Measurements from ENCODE around the gene SLFN11.
"Not testable (repeated sequence)": the region's sequence is repeated elsewhere in the genome, so short reads cannot be mapped to it uniquely, and the experiment has no call there.

Gene SLFN11, protein sequence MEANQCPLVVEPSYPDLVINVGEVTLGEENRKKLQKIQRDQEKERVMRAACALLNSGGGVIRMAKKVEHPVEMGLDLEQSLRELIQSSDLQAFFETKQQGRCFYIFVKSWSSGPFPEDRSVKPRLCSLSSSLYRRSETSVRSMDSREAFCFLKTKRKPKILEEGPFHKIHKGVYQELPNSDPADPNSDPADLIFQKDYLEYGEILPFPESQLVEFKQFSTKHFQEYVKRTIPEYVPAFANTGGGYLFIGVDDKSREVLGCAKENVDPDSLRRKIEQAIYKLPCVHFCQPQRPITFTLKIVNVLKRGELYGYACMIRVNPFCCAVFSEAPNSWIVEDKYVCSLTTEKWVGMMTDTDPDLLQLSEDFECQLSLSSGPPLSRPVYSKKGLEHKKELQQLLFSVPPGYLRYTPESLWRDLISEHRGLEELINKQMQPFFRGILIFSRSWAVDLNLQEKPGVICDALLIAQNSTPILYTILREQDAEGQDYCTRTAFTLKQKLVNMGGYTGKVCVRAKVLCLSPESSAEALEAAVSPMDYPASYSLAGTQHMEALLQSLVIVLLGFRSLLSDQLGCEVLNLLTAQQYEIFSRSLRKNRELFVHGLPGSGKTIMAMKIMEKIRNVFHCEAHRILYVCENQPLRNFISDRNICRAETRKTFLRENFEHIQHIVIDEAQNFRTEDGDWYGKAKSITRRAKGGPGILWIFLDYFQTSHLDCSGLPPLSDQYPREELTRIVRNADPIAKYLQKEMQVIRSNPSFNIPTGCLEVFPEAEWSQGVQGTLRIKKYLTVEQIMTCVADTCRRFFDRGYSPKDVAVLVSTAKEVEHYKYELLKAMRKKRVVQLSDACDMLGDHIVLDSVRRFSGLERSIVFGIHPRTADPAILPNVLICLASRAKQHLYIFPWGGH

GRCh38 chr17:35373534-35373983, at the start of gene SLFN11:
Gene SLFN11, minus strand, starts transcription at chr17:35373621. Its CDS starts 9,814 bp downstream, at chr17:35363807.
- DNase-seq (ENCODE audit: low read depth, low spot score): peak; percentile 94
- peaks cover 37% of the 10 kb centered on the region for H3K36me3 ChIP-seq (ENCODE audit: insufficient read depth, low read length)
- peak within 1 kb of the TSS; percentile 97 for H3K9ac ChIP-seq (ENCODE audit: insufficient read length)
- H3K4me3 ChIP-seq: peak within 1 kb of the TSS; percentile 95
- TF ChIP-seq POLR2AphosphoS5 (IDR thresholded peaks at IDR 0.05; ENCODE audit: borderline replicate concordance, low read depth, low read length) (peak; percentile 100), EZH2 (IDR thresholded peaks at IDR 0.05) (no peak)
- H3K27ac ChIP-seq: peak within 1 kb of the TSS; percentile 96
- peaks cover 21% of the 10 kb centered on the region for H3K9me3 ChIP-seq (ENCODE audit: low read depth, low read length)

- H3K27ac ChIP-seq; H3K36me3 ChIP-seq (ENCODE audit: insufficient read depth, low read length); H3K4me3 ChIP-seq; H3K9ac ChIP-seq (ENCODE audit: insufficient read length); DNase-seq (ENCODE audit: low read depth, low spot score); H3K9me3 ChIP-seq (ENCODE audit: low read depth, low read length): not testable (repeated sequence)
Measured at GRCh38 chr17:35421069-35421468, 47.6 kb upstream of the SLFN11 start.

- no peaks in the 10 kb centered on the region for H3K36me3 ChIP-seq (ENCODE audit: insufficient read depth, low read length)
- no peak for DNase-seq (ENCODE audit: low read depth, low spot score)
- TF ChIP-seq FOXP2 (optimal IDR thresholded peaks at IDR 0.05; ENCODE audit: control extremely low read depth, extremely low read length, insufficient read depth) (no peak), EZH2 (IDR thresholded peaks at IDR 0.05) (no peak), POLR2AphosphoS5 (IDR thresholded peaks at IDR 0.05; ENCODE audit: borderline replicate concordance, low read depth, low read length) (no peak)
Measured at GRCh38 chr17:35416659-35417058, 43.2 kb upstream of the SLFN11 start.

GRCh38 chr17:35414707-35415106, 41.3 kb upstream of the SLFN11 start:
- H3K36me3 ChIP-seq (ENCODE audit: insufficient read depth, low read length); H3K4me3 ChIP-seq; H3K9me3 ChIP-seq (ENCODE audit: low read depth, low read length); DNase-seq (ENCODE audit: low read depth, low spot score); H3K27ac ChIP-seq; H3K9ac ChIP-seq (ENCODE audit: insufficient read length): not testable (repeated sequence)

More at GRCh38 chr17:35416659-35417058, 43.2 kb upstream of the SLFN11 start:
- Histone ChIP-seq H3K27ac (no peak overlapping the region), H3K4me3 (no peak overlapping the region), H3K9ac (ENCODE audit: insufficient read length) (no peak overlapping the region), H3K9me3 (ENCODE audit: low read depth, low read length) (no peaks in the 10 kb centered on the region)

- no peaks in the 10 kb centered on the region for H3K36me3 ChIP-seq (ENCODE audit: insufficient read depth, low read length)
- TF ChIP-seq FOXP2 (optimal IDR thresholded peaks at IDR 0.05; ENCODE audit: control extremely low read depth, extremely low read length, insufficient read depth) (no peak), POLR2AphosphoS5 (IDR thresholded peaks at IDR 0.05; ENCODE audit: borderline replicate concordance, low read depth, low read length) (no peak), EZH2 (IDR thresholded peaks at IDR 0.05) (no peak)
- no peaks in the 10 kb centered on the region for H3K9me3 ChIP-seq (ENCODE audit: low read depth, low read length)
Measured at GRCh38 chr17:35414247-35414646, 40.8 kb upstream of the SLFN11 start.

GRCh38 chr17:35407531-35407930, 34.1 kb upstream of the SLFN11 start:
- Histone ChIP-seq H3K9me3 (ENCODE audit: low read depth, low read length) (no peaks in the 10 kb centered on the region), H3K36me3 (ENCODE audit: insufficient read depth, low read length) (no peaks in the 10 kb centered on the region), H3K4me3 (no peak overlapping the region), H3K9ac (ENCODE audit: insufficient read length) (no peak overlapping the region), H3K27ac (no peak overlapping the region)
- TF ChIP-seq EZH2 (IDR thresholded peaks at IDR 0.05) (no peak), FOXP2 (optimal IDR thresholded peaks at IDR 0.05; ENCODE audit: control extremely low read depth, extremely low read length, insufficient read depth) (no peak), POLR2AphosphoS5 (IDR thresholded peaks at IDR 0.05; ENCODE audit: borderline replicate concordance, low read depth, low read length) (no peak)
- DNase-seq (ENCODE audit: low read depth, low spot score): no peak

More at GRCh38 chr17:35414247-35414646, 40.8 kb upstream of the SLFN11 start:
- Histone ChIP-seq H3K27ac (no peak overlapping the region), H3K9ac (ENCODE audit: insufficient read length) (no peak overlapping the region), H3K4me3 (no peak overlapping the region)
- no peak for DNase-seq (ENCODE audit: low read depth, low spot score)

DNA sequence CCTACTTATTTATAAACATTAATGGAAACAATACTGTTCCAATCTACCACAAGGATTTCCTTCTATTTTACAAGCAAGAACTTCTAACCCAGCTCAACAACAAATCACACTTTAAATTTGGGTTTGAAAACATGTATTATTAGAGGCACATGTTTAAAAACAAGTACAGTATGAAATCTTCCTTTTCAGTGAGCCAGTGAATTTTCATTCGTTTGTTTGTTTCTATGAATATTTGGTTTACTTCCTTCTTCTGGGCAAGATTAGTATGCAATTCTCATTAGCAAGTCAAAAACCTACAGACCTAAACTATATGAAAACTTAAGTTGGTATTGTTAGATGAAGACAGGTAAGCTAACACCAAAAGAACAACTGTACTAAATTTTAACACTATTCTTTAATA, 33.1 kb upstream of the SLFN11 start:
- DNase-seq (ENCODE audit: low read depth, low spot score): no peak
- TF ChIP-seq EZH2 (IDR thresholded peaks at IDR 0.05): no peak
- TF ChIP-seq FOXP2 (optimal IDR thresholded peaks at IDR 0.05; ENCODE audit: control extremely low read depth, extremely low read length, insufficient read depth): no peak
- TF ChIP-seq POLR2AphosphoS5 (IDR thresholded peaks at IDR 0.05; ENCODE audit: borderline replicate concordance, low read depth, low read length): no peak
- no peaks in the 10 kb centered on the region for H3K9me3 ChIP-seq (ENCODE audit: low read depth, low read length)
- no peak overlapping the region for H3K4me3 ChIP-seq
- no peak overlapping the region for H3K27ac ChIP-seq
- H3K36me3 ChIP-seq (ENCODE audit: insufficient read depth, low read length): no peaks in the 10 kb centered on the region
- no peak overlapping the region for H3K9ac ChIP-seq (ENCODE audit: insufficient read length)

DNA sequence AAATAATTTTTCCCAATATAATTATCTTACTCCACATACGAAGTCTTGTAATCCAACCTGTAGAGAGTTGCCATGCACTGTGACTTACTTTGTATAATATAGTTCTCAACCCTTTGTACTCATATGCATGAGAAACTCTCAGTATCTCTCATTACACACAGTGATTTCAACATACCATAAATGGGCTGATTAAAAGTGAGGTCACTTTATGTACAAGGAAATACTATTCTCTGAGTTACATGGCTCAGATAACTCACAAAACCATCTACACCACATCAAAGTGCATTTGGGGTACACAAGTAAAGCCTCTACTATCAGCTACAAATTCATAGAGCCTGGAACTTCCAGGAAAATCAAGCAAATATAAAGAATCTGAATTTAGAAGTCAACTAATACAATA, 30.9 kb upstream of the SLFN11 start:
- Histone ChIP-seq H3K36me3 (ENCODE audit: insufficient read depth, low read length) (no peaks in the 10 kb centered on the region), H3K27ac (no peak overlapping the region), H3K9me3 (ENCODE audit: low read depth, low read length) (no peaks in the 10 kb centered on the region), H3K9ac (ENCODE audit: insufficient read length) (no peak overlapping the region), H3K4me3 (no peak overlapping the region)
- TF ChIP-seq FOXP2 (optimal IDR thresholded peaks at IDR 0.05; ENCODE audit: control extremely low read depth, extremely low read length, insufficient read depth): no peak
- TF ChIP-seq POLR2AphosphoS5 (IDR thresholded peaks at IDR 0.05; ENCODE audit: borderline replicate concordance, low read depth, low read length): no peak
- TF ChIP-seq EZH2 (IDR thresholded peaks at IDR 0.05): no peak
- no peak for DNase-seq (ENCODE audit: low read depth, low spot score)

DNA sequence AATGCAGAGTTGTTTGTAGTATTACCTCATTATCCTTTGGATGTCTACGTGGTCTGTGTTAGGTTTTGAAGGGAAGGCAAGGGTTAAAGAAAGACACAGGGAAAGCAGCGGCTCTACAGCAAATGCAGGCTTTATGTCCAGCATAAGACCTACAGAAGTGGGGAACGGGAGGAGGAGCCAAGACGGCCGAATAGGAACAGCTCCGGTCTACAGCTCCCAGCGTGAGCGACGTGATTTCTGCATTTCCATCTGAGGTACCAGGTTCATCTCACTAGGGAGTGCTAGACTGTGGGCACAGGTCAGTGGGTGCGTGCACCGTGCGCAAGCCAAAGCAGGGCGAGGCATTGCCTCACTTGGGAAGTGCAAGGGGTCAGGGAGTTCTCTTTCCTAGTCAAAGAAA, 20.4 kb upstream of the SLFN11 start:
- not testable (repeated sequence) for H3K9me3 ChIP-seq (ENCODE audit: low read depth, low read length); H3K36me3 ChIP-seq (ENCODE audit: insufficient read depth, low read length); H3K4me3 ChIP-seq; H3K9ac ChIP-seq (ENCODE audit: insufficient read length); H3K27ac ChIP-seq; DNase-seq (ENCODE audit: low read depth, low spot score)

All from SK-N-MC (cell line).